ENCODE data around the gene ASCL1. TPM values are rescaled to one million over a fixed set of nuclear protein-coding genes. Genes with fewer than 3 reads are reported as not detected.

The ASCL1 gene
- polyA plus RNA-seq, 1 of the 3 experiments (the other 2 are of a cell fraction) = 0.21 TPM

- no peak overlapping the region for H2AFZ ChIP-seq (ENCODE audit: low read depth)
- POLR2A ChIA-PET = no interaction called here
- no peak overlapping the region for H3K4me2 ChIP-seq
- H3K4me3 ChIP-seq (ENCODE audit: low read depth in 2 of 2, low read length in 1 of 2) = no peak overlapping the region
- H3K36me3 ChIP-seq (replicated peaks in 1 of 2; ENCODE audit: control insufficient read depth in 1 of 2, insufficient read depth in 2 of 2, low read length in 1 of 2) = no peaks in the 10 kb centered on the region
- TF ChIP-seq NFIC (IDR thresholded peaks at IDR 0.05; ENCODE audit: borderline replicate concordance) = no peak
- TF ChIP-seq USF1 (IDR thresholded peaks at IDR 0.05; ENCODE audit: borderline replicate concordance, low read depth) = no peak
- no peak for TF ChIP-seq RFX5 (IDR thresholded peaks at IDR 0.05; ENCODE audit: low read length)
- TF ChIP-seq, protein P1, sequence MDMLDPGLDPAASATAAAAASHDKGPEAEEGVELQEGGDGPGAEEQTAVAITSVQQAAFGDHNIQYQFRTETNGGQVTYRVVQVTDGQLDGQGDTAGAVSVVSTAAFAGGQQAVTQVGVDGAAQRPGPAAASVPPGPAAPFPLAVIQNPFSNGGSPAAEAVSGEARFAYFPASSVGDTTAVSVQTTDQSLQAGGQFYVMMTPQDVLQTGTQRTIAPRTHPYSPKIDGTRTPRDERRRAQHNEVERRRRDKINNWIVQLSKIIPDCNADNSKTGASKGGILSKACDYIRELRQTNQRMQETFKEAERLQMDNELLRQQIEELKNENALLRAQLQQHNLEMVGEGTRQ (IDR thresholded peaks at IDR 0.05; ENCODE audit: borderline replicate concordance, low read depth, low read length) = no peak
- no peak for TF ChIP-seq EZH2phosphoT487 (IDR thresholded peaks at IDR 0.05; ENCODE audit: borderline replicate concordance, low read depth)
- TF ChIP-seq FOXJ3 (CRISPR knock-in tag; IDR thresholded peaks at IDR 0.05) = no peak
- TF ChIP-seq GABPA (IDR thresholded peaks at IDR 0.05; ENCODE audit: low read depth) = no peak
- TF ChIP-seq JUND (IDR thresholded peaks at IDR 0.05) = no peak
- no peak for TF ChIP-seq SIN3A (IDR thresholded peaks at IDR 0.05; ENCODE audit: borderline replicate concordance, low read depth, low read length)
- TF ChIP-seq EP300 (IDR thresholded peaks at IDR 0.05; ENCODE audit: borderline replicate concordance in 1 of 2, low read depth in 1 of 2, low read length in 1 of 2) = no peak
- no peak for TF ChIP-seq PBX3 (IDR thresholded peaks at IDR 0.05)
- TF ChIP-seq RCOR1 (IDR thresholded peaks at IDR 0.05; ENCODE audit: low read length) = no peak
- no peak for TF ChIP-seq SMC3 (IDR thresholded peaks at IDR 0.05; ENCODE audit: low read depth, low read length)
- TF ChIP-seq ELF1 (IDR thresholded peaks at IDR 0.05) = no peak
- TF ChIP-seq TEAD4 (IDR thresholded peaks at IDR 0.05; ENCODE audit: borderline replicate concordance, insufficient read depth) = no peak
- no peak for TF ChIP-seq IRF3 (IDR thresholded peaks at IDR 0.05; ENCODE audit: low read depth, low read length)
- TF ChIP-seq GATA2 (CRISPR knock-in tag; IDR thresholded peaks at IDR 0.05) = no peak
- no peak for TF ChIP-seq NRF1 (IDR thresholded peaks at IDR 0.05; ENCODE audit: low read depth, low read length)
- no peak for TF ChIP-seq FOXM1 (IDR thresholded peaks at IDR 0.05; ENCODE audit: low read depth)
- TF ChIP-seq, protein P2, sequence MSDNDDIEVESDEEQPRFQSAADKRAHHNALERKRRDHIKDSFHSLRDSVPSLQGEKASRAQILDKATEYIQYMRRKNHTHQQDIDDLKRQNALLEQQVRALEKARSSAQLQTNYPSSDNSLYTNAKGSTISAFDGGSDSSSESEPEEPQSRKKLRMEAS (IDR thresholded peaks at IDR 0.05; ENCODE audit: low read depth) = no peak
- CTCF ChIA-PET = no interaction called here
- H3K9ac ChIP-seq = no peak overlapping the region
- no peak overlapping the region for H3K27ac ChIP-seq (ENCODE audit: low read depth in 2 of 2, low read length in 1 of 2)
- WGBS (ENCODE audit: low lambda C conversion rate) = 7% methylated on average over 1 of the region's 1 CpG
- no peaks in the 10 kb centered on the region for H3K79me2 ChIP-seq (ENCODE audit: insufficient read depth)
- no peaks in the 10 kb centered on the region for H3F3A ChIP-seq (replicated peaks; ENCODE audit: insufficient read depth)
- H3K27me3 ChIP-seq (ENCODE audit: insufficient read depth) = no peaks in the 10 kb centered on the region
- no peaks in the 10 kb centered on the region for H4K20me1 ChIP-seq (ENCODE audit: insufficient read depth)
- no peak for DNase-seq
- H3K9me3 ChIP-seq = no peaks in the 10 kb centered on the region
- no peaks in the 10 kb centered on the region; a peak in 1 of 4 replicates for H3K4me1 ChIP-seq (ENCODE audit: control insufficient read depth in 1 of 2, insufficient read depth in 2 of 2, low read depth in 1 of 2, low read length in 1 of 2)
- H3K9me2 ChIP-seq = no peaks in the 10 kb centered on the region
Observed at GRCh38 chr12:102995372-102995771, 37.9 kb downstream of the ASCL1 start.

Other genes starting within 250 kb of the ASCL1 start
- gene PAH, start 40.4 kb upstream of the ASCL1 start, polyA plus RNA-seq (2012; rRNA removed) = not detected in 2 replicates